ENCODE measurements around the gene BRSK2. TPM values are rescaled to one million over a fixed set of nuclear protein-coding genes. Genes with fewer than 3 reads are reported as not detected.
A peak's percentile ranks its signal among the peaks of the same experiment; 100 is the strongest.

Gene BRSK2
- total RNA-seq, 1 donor from 2014 or later = 0.62 TPM

GRCh38 chr11:1456596-1457325 lies 67.0 kb downstream of the BRSK2 start:
- no peaks in the 10 kb centered on the region for H3K9me3 ChIP-seq
- intact Hi-C loops (cut with DNase I) = no loop called here
- H3K4me3 ChIP-seq = no peak overlapping the region
- ATAC-seq (peak in 1 of 2 donors; percentile 2), DNase-seq (no peak)
- H3K27me3 ChIP-seq (ENCODE audit: low read depth) = peaks cover 10% of the 10 kb centered on the region
- TF ChIP-seq CTCF (IDR thresholded peaks at IDR 0.05) = no peak
- peaks cover 32% of the 10 kb centered on the region for H3K4me1 ChIP-seq
- no peaks in the 10 kb centered on the region for H3K36me3 ChIP-seq
- no peak overlapping the region for H3K27ac ChIP-seq

GRCh38 chr11:1457326-1457680 lies 67.6 kb downstream of the BRSK2 start:
- no peak for TF ChIP-seq CTCF (IDR thresholded peaks at IDR 0.05)
- intact Hi-C loops (cut with DNase I) = no loop called here
- H3K36me3 ChIP-seq = no peaks in the 10 kb centered on the region
- no peak overlapping the region for H3K4me3 ChIP-seq
- DNase-seq (no peak), ATAC-seq (no peak)
- H3K9me3 ChIP-seq = no peaks in the 10 kb centered on the region
- H3K27ac ChIP-seq = no peak overlapping the region
- H3K4me1 ChIP-seq = peaks cover 32% of the 10 kb centered on the region
- peaks cover 5% of the 10 kb centered on the region for H3K27me3 ChIP-seq (ENCODE audit: low read depth)

- intact Hi-C loops (cut with DNase I) = no loop called here
- ATAC-seq (no peak), DNase-seq (no peak)
- Histone ChIP-seq H3K27me3 (ENCODE audit: low read depth) (no peaks in the 10 kb centered on the region), H3K9me3 (no peaks in the 10 kb centered on the region), H3K4me3 (no peak overlapping the region), H3K27ac (no peak overlapping the region), H3K4me1 (peaks cover 32% of the 10 kb centered on the region), H3K36me3 (no peaks in the 10 kb centered on the region)
- TF ChIP-seq CTCF (IDR thresholded peaks at IDR 0.05) = no peak
Observed at GRCh38 chr11:1457856-1458255, 68.1 kb downstream of the BRSK2 start.

- DNase-seq (peak; percentile 85), ATAC-seq (peak; percentile 83 to 85)
- H3K27ac ChIP-seq = no peak overlapping the region
- no peak overlapping the region for H3K4me3 ChIP-seq
- H3K4me1 ChIP-seq = peaks cover 27% of the 10 kb centered on the region
- no peaks in the 10 kb centered on the region for H3K27me3 ChIP-seq (ENCODE audit: low read depth)
- H3K9me3 ChIP-seq = no peaks in the 10 kb centered on the region
- no peaks in the 10 kb centered on the region for H3K36me3 ChIP-seq
- intact Hi-C loops (cut with DNase I) = no loop called here
- peak; percentile 18 for TF ChIP-seq CTCF (IDR thresholded peaks at IDR 0.05)
Observed at GRCh38 chr11:1458340-1459218, 68.8 kb downstream of the BRSK2 start.

- Histone ChIP-seq H3K9me3 (no peaks in the 10 kb centered on the region), H3K27me3 (ENCODE audit: low read depth) (no peaks in the 10 kb centered on the region), H3K4me1 (peaks cover 24% of the 10 kb centered on the region), H3K27ac (peak overlapping the region; percentile 31), H3K4me3 (no peak overlapping the region), H3K36me3 (no peaks in the 10 kb centered on the region)
- peak; percentile 1 to 11 for ATAC-seq
- intact Hi-C loops (cut with DNase I) = no loop called here
- DNase-seq = no peak
- TF ChIP-seq CTCF (IDR thresholded peaks at IDR 0.05) = no peak
Observed at GRCh38 chr11:1459219-1459575, 69.5 kb downstream of the BRSK2 start.
